HG02884 (cell line): ENCODE data around the gene HLA-F.
A peak's percentile ranks its signal among the peaks of the same experiment; 100 is the strongest.

Experiments used
- ATAC-seq: cut with Tn5 transposase; IDR thresholded peaks from one replicate; pipeline ENCODE4 v1.9.1; 2021; ENCODE audit warnings: mild to moderate bottlenecking, moderate library complexity; ENCODE audit not compliant: unreplicated experiment

Gene HLA-F

GRCh38 chr6:29723262-29723665, at the start of gene HLA-F:
TSS of gene HLA-F (plus strand) at chr6:29723434. CDS start at chr6:29723464, 30 bp downstream.
- ATAC-seq = peak; percentile 91

GRCh38 chr6:29674008-29674407, 49.2 kb upstream of the HLA-F start:
- no peak for ATAC-seq

- no peak for ATAC-seq
These were observed 47.7 kb upstream of the HLA-F start for GRCh38 chr6:29675561-29675960.

GRCh38 chr6:29676981-29677601, 46.1 kb upstream of the HLA-F start:
- ATAC-seq = no peak

- ATAC-seq = no peak
These were observed 45.1 kb upstream of the HLA-F start for GRCh38 chr6:29678114-29678513.

GRCh38 chr6:29679962-29680361, 43.3 kb upstream of the HLA-F start:
- ATAC-seq = no peak

GRCh38 chr6:29680416-29680815, 42.8 kb upstream of the HLA-F start:
- no peak for ATAC-seq

GRCh38 chr6:29680904-29681303, 42.3 kb upstream of the HLA-F start, which contains the start of gene ZFP57:
TSS of gene ZFP57 (minus strand) at chr6:29681152. CDS start at chr6:29677003, 4,149 bp downstream.
- no peak for ATAC-seq

- no peak for ATAC-seq
These were observed 41.4 kb upstream of the HLA-F start for GRCh38 chr6:29681811-29682210.

- ATAC-seq = no peak
These were observed 37.4 kb upstream of the HLA-F start for GRCh38 chr6:29685718-29686326.

GRCh38 chr6:29694637-29695036, 28.6 kb upstream of the HLA-F start:
- ATAC-seq = no peak

- no peak for ATAC-seq
These were observed 26.8 kb upstream of the HLA-F start for GRCh38 chr6:29696147-29697125.

GRCh38 chr6:29702519-29703103, 20.6 kb upstream of the HLA-F start:
- ATAC-seq = no peak

GRCh38 chr6:29705389-29706231, 17.6 kb upstream of the HLA-F start:
- no peak for ATAC-seq

GRCh38 chr6:29708432-29709179, 14.6 kb upstream of the HLA-F start:
- no peak for ATAC-seq

- no peak for ATAC-seq
These were observed 14.0 kb upstream of the HLA-F start for GRCh38 chr6:29709188-29709587.

- no peak for ATAC-seq
These were observed 12.8 kb upstream of the HLA-F start for GRCh38 chr6:29710281-29710941.

- no peak for ATAC-seq
These were observed 2.4 kb upstream of the HLA-F start for GRCh38 chr6:29720863-29721262.
